Activated CD4-positive, CD25-positive, alpha-beta regulatory T cell treated with anti-CD3 and anti-CD28 coated beads, Interleukin-2, amount 50 U/mL, for 72 hours (primary cell): ENCODE measurements around the gene NDUFS6.
"Not testable (repeated sequence)": the region's sequence is repeated elsewhere in the genome, so short reads cannot be mapped to it uniquely, and the experiment has no call there.

Experiments
- DNase-seq: peaks from one replicate; pipeline ENCODE4 v3.0.0; 2021

The NDUFS6 gene

GRCh38 chr5:1784197-1785050 lies 16.8 kb upstream of the NDUFS6 start:
- no peak for DNase-seq

- no peak for DNase-seq
Measured at GRCh38 chr5:1785062-1785461, 16.1 kb upstream of the NDUFS6 start.

- no peak for DNase-seq
Measured at GRCh38 chr5:1785984-1786383, 15.2 kb upstream of the NDUFS6 start.

- DNase-seq: no peak
Measured at GRCh38 chr5:1786621-1787471, 14.4 kb upstream of the NDUFS6 start.

GRCh38 chr5:1787472-1788047 lies 13.6 kb upstream of the NDUFS6 start:
- DNase-seq: no peak

- no peak for DNase-seq
Measured at GRCh38 chr5:1788200-1788599, 13.0 kb upstream of the NDUFS6 start.

- DNase-seq: no peak
Measured at GRCh38 chr5:1788828-1789227, 12.4 kb upstream of the NDUFS6 start.

- DNase-seq: not testable (repeated sequence)
Measured at GRCh38 chr5:1789438-1789833, 11.8 kb upstream of the NDUFS6 start.

GRCh38 chr5:1789834-1790471 lies 11.3 kb upstream of the NDUFS6 start:
- DNase-seq: no peak

GRCh38 chr5:1791176-1791575 lies 10.0 kb upstream of the NDUFS6 start:
- no peak for DNase-seq

GRCh38 chr5:1792842-1793266 lies 8.4 kb upstream of the NDUFS6 start:
- DNase-seq: peak; percentile 63

GRCh38 chr5:1793301-1793740 lies 7.9 kb upstream of the NDUFS6 start:
- no peak for DNase-seq

GRCh38 chr5:1793966-1794900 lies 7.0 kb upstream of the NDUFS6 start:
- no peak for DNase-seq

GRCh38 chr5:1794901-1795290 lies 6.3 kb upstream of the NDUFS6 start:
- DNase-seq: no peak

- DNase-seq: no peak
Measured at GRCh38 chr5:1795506-1795905, 5.7 kb upstream of the NDUFS6 start.

- no peak for DNase-seq
Measured at GRCh38 chr5:1795931-1796330, 5.3 kb upstream of the NDUFS6 start.

GRCh38 chr5:1796371-1797102 lies 4.7 kb upstream of the NDUFS6 start:
- no peak for DNase-seq

- DNase-seq: no peak
Measured at GRCh38 chr5:1797103-1797800, 4.0 kb upstream of the NDUFS6 start.

- DNase-seq: no peak
Measured at GRCh38 chr5:1797855-1798254, 3.4 kb upstream of the NDUFS6 start.

GRCh38 chr5:1798589-1798988 lies 2.6 kb upstream of the NDUFS6 start:
- not testable (repeated sequence) for DNase-seq
